A673 (cell line): ENCODE data around the gene B4GALNT3. TPM values are rescaled to one million over a fixed set of nuclear protein-coding genes. Genes with fewer than 3 reads are reported as not detected.

ENCODE experiments used
- BruUV-seq: library from RNA; stranded (reverse); fragments of 400-500 nt; replicated peaks from 2 replicates; lab custom pipeline; 2021; lab: Mats Ljungman, UMichigan
- CTCF ChIA-PET: fragments of 300-600 bp; sonication (Branson Sonifier 250); formaldehyde crosslinking; loops from one replicate; lab custom pipeline; 2022; ENCODE audit warnings: antibody characterized with exemption; lab: Charles Lee
- POLR2A ChIA-PET: fragments of 300-600 bp; sonication (Branson Sonifier 250); formaldehyde crosslinking; loops from one replicate; lab custom pipeline; 2022; ENCODE audit warnings: antibody characterized with exemption; ENCODE audit not compliant: low non-redundant PET; lab: Charles Lee
- DNase-seq: peaks from one replicate; pipeline ENCODE4 v3.0.0-alpha.2; 2015; ENCODE audit warnings: low spot score
- H3K27ac ChIP-seq: fragments of 200-600 bp; sonication (generic); 2 replicates; pipeline ENCODE4 v1.5.1; 2016; ENCODE audit warnings: mixed run types, low read depth, mild to moderate bottlenecking, mixed read lengths, antibody characterized with exemption, low read length; ENCODE audit not compliant: poor library complexity, severe bottlenecking
- H3K27me3 ChIP-seq: fragments of 200-600 bp; sonication (generic); replicated peaks from 2 replicates; pipeline ENCODE4 v1.6.1; 2017; ENCODE audit warnings: mixed run types, low read depth, mild to moderate bottlenecking, mixed read lengths, antibody characterized with exemption, low read length; ENCODE audit not compliant: insufficient read depth, poor library complexity
- H3K36me3 ChIP-seq: fragments of 200-600 bp; sonication (generic); 2 replicates; pipeline ENCODE4 v1.6.1; 2016; ENCODE audit warnings: mixed run types, mild to moderate bottlenecking, mixed read lengths, antibody characterized with exemption, low read length; ENCODE audit not compliant: insufficient read depth, poor library complexity, severe bottlenecking
- H3K4me1 ChIP-seq: fragments of 200-600 bp; sonication (generic); 2 replicates; pipeline ENCODE4 v1.6.1; 2017; ENCODE audit warnings: mixed run types, mild to moderate bottlenecking, mixed read lengths, antibody characterized with exemption, low read length; ENCODE audit not compliant: insufficient read depth, poor library complexity, severe bottlenecking
- H3K4me3 ChIP-seq: fragments of 200-600 bp; sonication (generic); 2 replicates; pipeline ENCODE4 v1.5.1; 2016; ENCODE audit warnings: low read depth, mixed run types, mild to moderate bottlenecking, mixed read lengths, low read length; ENCODE audit not compliant: poor library complexity, severe bottlenecking
- H3K9me3 ChIP-seq: fragments of 200-600 bp; sonication (generic); 2 replicates; pipeline ENCODE4 v1.6.1; 2016; ENCODE audit warnings: mixed run types, low read depth, mild to moderate bottlenecking, mixed read lengths, antibody characterized with exemption, low read length; ENCODE audit not compliant: poor library complexity, severe bottlenecking
- CTCF ChIP-seq: fragments of 300-800, 200-600 bp; sonication (generic); conservative IDR thresholded peaks from 2 replicates; pipeline ENCODE4 v1.5.1; 2017; ENCODE audit warnings: low read depth, mild to moderate bottlenecking, antibody characterized with exemption, low read length, moderate library complexity, mixed read lengths
- EZH2 ChIP-seq: fragments of 200-600 bp; sonication (generic); IDR thresholded peaks from 2 replicates; pipeline ENCODE4 v1.6.1; 2017; ENCODE audit warnings: borderline replicate concordance, low read depth, mild to moderate bottlenecking, mixed read lengths, antibody characterized with exemption, low read length; ENCODE audit not compliant: poor library complexity, severe bottlenecking
- intact Hi-C: fragments of 100-400 bp; cut with micrococcal nuclease; formaldehyde crosslinking; loops from one replicate; pipeline ENCODE4 v1.10.0; 2022; ENCODE audit not compliant: unreplicated experiment
- total RNA-seq: library from RNA; stranded (reverse); gene quantifications from 2 replicates; pipeline ENCODE4 v1.2.3, GENCODE V29; 2021

The B4GALNT3 gene
- total RNA-seq, 1 experiment from 2014 or later: 19.4 TPM

- ChIA-PET CTCF (no interaction called here), POLR2A (no interaction called here)
- no peaks in the 10 kb centered on the region for H3K36me3 ChIP-seq
- no peak overlapping the region for H3K27ac ChIP-seq
- BruUV-seq: no TSS peak
- H3K9me3 ChIP-seq: no peaks in the 10 kb centered on the region
- H3K27me3 ChIP-seq: no peaks in the 10 kb centered on the region
- intact Hi-C loops: no loop called here
- DNase-seq: no peak
- no peaks in the 10 kb centered on the region for H3K4me1 ChIP-seq
- TF ChIP-seq EZH2 (no peak), CTCF (no peak)
- H3K4me3 ChIP-seq: no peak overlapping the region
These were observed 99.6 kb downstream of the B4GALNT3 start for GRCh38 chr12:559208-559905.

- Histone ChIP-seq H3K4me3 (no peak overlapping the region), H3K36me3 (no peaks in the 10 kb centered on the region), H3K9me3 (no peaks in the 10 kb centered on the region), H3K27ac (no peak overlapping the region), H3K4me1 (no peaks in the 10 kb centered on the region), H3K27me3 (no peaks in the 10 kb centered on the region)
- DNase-seq: no peak
- no TSS peak for BruUV-seq
- intact Hi-C loops: no loop called here
- TF ChIP-seq CTCF (no peak), EZH2 (no peak)
- ChIA-PET CTCF (no interaction called here), POLR2A (no interaction called here)
These were observed 100.2 kb downstream of the B4GALNT3 start for GRCh38 chr12:559906-560455.

- Histone ChIP-seq H3K27ac (no peak overlapping the region), H3K27me3 (no peaks in the 10 kb centered on the region), H3K4me3 (no peak overlapping the region), H3K36me3 (no peaks in the 10 kb centered on the region), H3K4me1 (no peaks in the 10 kb centered on the region), H3K9me3 (no peaks in the 10 kb centered on the region)
- TF ChIP-seq EZH2 (no peak), CTCF (no peak)
- intact Hi-C loops: no loop called here
- BruUV-seq: no TSS peak
- POLR2A ChIA-PET: no interaction called here
- DNase-seq: no peak
- CTCF ChIA-PET: no interaction called here
These were observed 101.1 kb downstream of the B4GALNT3 start for GRCh38 chr12:560691-561390.
